GM10248 (cell line): Measurements from ENCODE around the gene SORL1.
"Not testable (repeated sequence)": the region's sequence is repeated elsewhere in the genome, so short reads cannot be mapped to it uniquely, and the experiment has no call there.

Source experiments
- CTCF ChIA-PET: fragments of 300-600 bp; sonication (Branson Sonifier 250); formaldehyde crosslinking; extraction: SDS; loops from one replicate; lab custom pipeline; 2021; ENCODE audit warnings: antibody characterized with exemption; lab: Yijun Ruan, JAX
- POLR2A ChIA-PET: fragments of 350-650 bp; sonication (Branson Sonifier 250); formaldehyde crosslinking; extraction: SDS; loops from one replicate; lab custom pipeline; 2020; ENCODE audit warnings: antibody characterized with exemption; lab: Yijun Ruan, JAX
- DNase-seq: peaks from one replicate; pipeline ENCODE4 v3.0.0; 2012; ENCODE audit errors: extremely low spot score
- CTCF ChIP-seq: IDR thresholded peaks from 2 replicates; pipeline ENCODE4 v1.5.1; 2012; ENCODE audit warnings: mild to moderate bottlenecking, low read depth; ENCODE audit errors: extremely low read depth, missing control alignments, control extremely low read depth

SORL1 gene

DNA sequence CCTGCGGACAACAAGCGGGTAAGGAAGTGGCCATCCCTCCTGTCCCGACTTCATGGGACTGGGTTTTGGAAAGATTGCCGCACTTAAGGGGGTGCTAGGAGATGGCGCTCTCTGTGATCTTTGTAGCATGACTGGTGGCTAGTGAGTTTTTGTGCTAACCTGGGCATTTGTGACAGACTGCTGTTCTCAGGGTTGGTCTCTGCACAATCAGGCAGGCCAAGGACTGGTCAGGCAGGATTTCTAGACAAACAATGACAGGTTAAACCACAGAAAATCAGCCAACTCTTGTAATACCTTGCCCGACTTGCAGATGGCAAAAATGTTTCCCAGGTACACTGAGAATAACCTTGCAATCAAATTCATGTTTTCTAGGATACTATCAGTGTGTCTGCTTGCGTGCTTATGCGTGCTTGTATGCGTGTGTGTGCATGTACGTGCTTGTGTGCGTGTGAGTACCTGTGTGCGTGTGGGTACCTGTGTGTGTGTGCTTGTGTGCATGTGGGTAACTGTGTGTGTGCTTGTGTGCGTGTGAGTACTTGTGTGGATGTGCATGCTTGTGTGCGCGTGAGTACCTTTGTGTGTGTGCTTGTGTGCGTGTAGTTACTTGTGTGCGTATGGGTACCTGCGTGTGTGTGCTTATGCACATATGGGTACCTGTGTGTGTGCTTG, 26.2 kb downstream of the SORL1 start:
- TF ChIP-seq CTCF = no peak
- no peak for DNase-seq
- ChIA-PET CTCF (no interaction called here), POLR2A (no interaction called here)

GRCh38 chr11:121478895-121479697, 27.0 kb downstream of the SORL1 start:
- no peak for TF ChIP-seq CTCF
- DNase-seq = no peak
- ChIA-PET CTCF (interaction anchor here (1.3 kb wide), 1 partner anchor 13 kb away, joined by 4 read pairs; no protein-coding TSS in a partner anchor), POLR2A (no interaction called here)

DNA sequence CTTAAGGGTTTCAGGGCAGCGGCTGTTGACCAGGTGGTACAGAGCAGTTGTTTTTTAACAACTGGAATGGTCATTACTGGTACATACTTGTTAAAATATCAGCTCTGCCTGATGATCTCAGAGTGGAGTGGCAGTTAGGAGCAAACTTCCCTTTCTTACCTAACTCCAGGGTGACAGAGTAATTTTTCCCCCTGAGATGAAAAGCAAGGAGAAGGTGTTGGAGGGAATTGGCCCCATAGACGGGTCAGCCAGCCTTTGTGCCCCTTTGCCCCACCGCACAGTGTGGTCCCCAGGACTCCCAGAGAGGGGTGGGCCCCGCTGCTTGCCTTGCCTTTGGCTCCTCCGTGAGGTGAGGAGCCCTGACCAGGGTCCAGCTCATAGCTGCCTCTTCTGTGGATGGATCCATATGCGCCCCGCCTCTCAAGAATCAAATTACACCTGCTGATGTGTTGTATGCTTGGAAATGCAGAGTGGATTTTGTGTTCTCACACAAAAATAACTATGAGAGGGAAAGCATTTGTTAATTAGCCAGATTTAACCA, 27.7 kb downstream of the SORL1 start:
- TF ChIP-seq CTCF = no peak
- CTCF ChIA-PET = interaction anchor here (1.3 kb wide), 1 partner anchor 13 kb away, joined by 4 read pairs; no protein-coding TSS in a partner anchor
- DNase-seq = no peak
- POLR2A ChIA-PET = no interaction called here

- CTCF ChIA-PET, POLR2A ChIA-PET: not testable (repeated sequence)
- peak; percentile 46 for DNase-seq
These were observed 29.5 kb downstream of the SORL1 start for GRCh38 chr11:121481484-121482230.

- ChIA-PET CTCF (interaction anchor here (1.0 to 3.8 kb wide), 8 partner anchors 7 to 1023 kb away, joined by 3 to 27 read pairs (median 4); no protein-coding TSS in a partner anchor), POLR2A (interaction anchor here (1.2 kb wide), 1 partner anchor 12 kb away, joined by 3 read pairs; no protein-coding TSS in a partner anchor)
- peak; percentile 51 for DNase-seq
- no peak for TF ChIP-seq CTCF
These were observed 30.4 kb downstream of the SORL1 start for GRCh38 chr11:121482231-121483129.

DNA sequence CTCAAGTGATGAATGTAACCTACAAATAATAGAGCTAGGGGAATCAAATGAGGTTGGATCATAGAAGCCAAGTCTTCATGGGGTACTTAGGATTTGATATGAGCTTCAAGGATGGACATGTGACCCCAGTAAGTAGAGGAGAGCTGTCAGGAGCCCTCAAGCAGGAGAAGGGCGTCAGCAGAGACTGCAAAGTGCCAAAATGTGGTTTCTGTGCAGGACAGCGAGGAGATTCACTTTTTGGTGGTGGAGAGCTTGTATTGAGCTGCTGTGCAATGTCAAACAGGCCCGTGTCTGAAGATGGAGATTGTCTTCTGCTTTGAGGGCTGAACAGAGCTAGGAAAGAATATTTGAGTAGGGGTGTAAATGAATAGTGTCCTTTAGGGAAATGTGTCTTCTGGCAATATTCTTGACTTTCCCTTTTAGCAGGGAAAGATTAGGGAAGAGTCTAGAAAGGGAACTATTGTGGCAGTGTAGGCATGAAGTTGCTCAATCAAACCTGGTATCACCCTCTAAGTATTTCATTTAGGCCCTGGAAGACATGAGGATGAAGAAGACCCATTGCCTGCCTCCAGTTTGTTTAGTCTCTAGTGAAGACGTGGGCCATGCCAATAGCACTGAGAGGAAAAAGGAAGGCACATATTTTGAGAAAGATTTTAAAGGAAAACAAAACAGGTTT, 31.8 kb downstream of the SORL1 start:
- POLR2A ChIA-PET = interaction anchor here (1.2 kb wide), 1 partner anchor 11 kb away, joined by 3 read pairs; no protein-coding TSS in a partner anchor
- CTCF ChIA-PET = interaction anchor here (0.8 to 3.8 kb wide), 12 partner anchors 9 to 107 kb away, joined by 3 to 27 read pairs (median 4); partner anchors contain the start of gene SORL1
- no peak for DNase-seq
- TF ChIP-seq CTCF = no peak
